ENCODE results near the gene NEK10. TPM values are rescaled to one million over a fixed set of nuclear protein-coding genes. Genes with fewer than 3 reads are reported as not detected.

Gene NEK10
- total and polyA plus RNA-seq, 9 of the 15 experiments (the other 6 are each of a cell fraction or from before 2014, with no cell fraction given), result 0.07 TPM; not detected in 8

DNA sequence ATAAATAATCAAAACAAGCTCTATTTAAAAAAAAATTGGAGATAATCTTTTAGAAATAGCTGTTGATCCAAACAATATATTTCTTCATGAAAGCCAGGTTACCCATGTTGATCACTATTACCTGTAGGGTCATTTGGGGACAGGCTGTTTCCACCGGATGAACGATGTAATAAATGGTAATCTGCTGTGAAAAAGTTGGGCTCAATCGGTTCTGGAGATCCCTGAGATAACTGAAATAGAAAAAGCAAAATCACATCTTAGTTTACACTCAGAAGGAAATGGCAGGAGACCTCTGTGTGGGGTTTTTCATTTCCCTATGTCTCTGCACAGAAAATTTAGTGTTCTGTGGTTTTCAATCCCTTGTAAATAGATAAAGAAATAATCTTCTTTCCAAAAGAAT, 249.5 kb downstream of the NEK10 start:
- in situ Hi-C loops (cut with MboI), result no loop called here
- TF ChIP-seq MCM3 (IDR thresholded peaks at IDR 0.05) (no peak), RAD21 (CRISPR knock-in tag; conservative IDR thresholded peaks at IDR 0.05 in 1 of 2, IDR thresholded peaks at IDR 0.05 in 1 of 2) (no peak), POLR2B (IDR thresholded peaks at IDR 0.05; ENCODE audit: low read depth, partially characterized antibody) (no peak), XRCC4 (IDR thresholded peaks at IDR 0.05; ENCODE audit: extremely low read depth, insufficient read depth, insufficient read length) (no peak), TSC22D4 (tag; IDR thresholded peaks at IDR 0.05) (no peak), TAF9B (IDR thresholded peaks at IDR 0.05; ENCODE audit: partially characterized antibody) (no peak), BCL6 (CRISPR knock-in tag; IDR thresholded peaks at IDR 0.05) (no peak), PURB (CRISPR knock-in tag; IDR thresholded peaks at IDR 0.05; ENCODE audit: low read depth) (no peak), SMARCC2 (IDR thresholded peaks at IDR 0.05; ENCODE audit: low read depth) (no peak), CCNT2 (IDR thresholded peaks at IDR 0.05; ENCODE audit: borderline replicate concordance, extremely low read depth, insufficient read length, low read depth, low read length) (no peak), PHF20 (IDR thresholded peaks at IDR 0.05; ENCODE audit: partially characterized antibody) (no peak)
- TF ChIP-seq, protein P1, sequence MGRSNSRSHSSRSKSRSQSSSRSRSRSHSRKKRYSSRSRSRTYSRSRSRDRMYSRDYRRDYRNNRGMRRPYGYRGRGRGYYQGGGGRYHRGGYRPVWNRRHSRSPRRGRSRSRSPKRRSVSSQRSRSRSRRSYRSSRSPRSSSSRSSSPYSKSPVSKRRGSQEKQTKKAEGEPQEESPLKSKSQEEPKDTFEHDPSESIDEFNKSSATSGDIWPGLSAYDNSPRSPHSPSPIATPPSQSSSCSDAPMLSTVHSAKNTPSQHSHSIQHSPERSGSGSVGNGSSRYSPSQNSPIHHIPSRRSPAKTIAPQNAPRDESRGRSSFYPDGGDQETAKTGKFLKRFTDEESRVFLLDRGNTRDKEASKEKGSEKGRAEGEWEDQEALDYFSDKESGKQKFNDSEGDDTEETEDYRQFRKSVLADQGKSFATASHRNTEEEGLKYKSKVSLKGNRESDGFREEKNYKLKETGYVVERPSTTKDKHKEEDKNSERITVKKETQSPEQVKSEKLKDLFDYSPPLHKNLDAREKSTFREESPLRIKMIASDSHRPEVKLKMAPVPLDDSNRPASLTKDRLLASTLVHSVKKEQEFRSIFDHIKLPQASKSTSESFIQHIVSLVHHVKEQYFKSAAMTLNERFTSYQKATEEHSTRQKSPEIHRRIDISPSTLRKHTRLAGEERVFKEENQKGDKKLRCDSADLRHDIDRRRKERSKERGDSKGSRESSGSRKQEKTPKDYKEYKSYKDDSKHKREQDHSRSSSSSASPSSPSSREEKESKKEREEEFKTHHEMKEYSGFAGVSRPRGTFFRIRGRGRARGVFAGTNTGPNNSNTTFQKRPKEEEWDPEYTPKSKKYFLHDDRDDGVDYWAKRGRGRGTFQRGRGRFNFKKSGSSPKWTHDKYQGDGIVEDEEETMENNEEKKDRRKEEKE (IDR thresholded peaks at IDR 0.05; ENCODE audit: borderline replicate concordance in 1 of 2, control insufficient read depth in 1 of 2, low read depth in 2 of 2, low read length in 1 of 2), result no peak
- TF ChIP-seq, protein P2, sequence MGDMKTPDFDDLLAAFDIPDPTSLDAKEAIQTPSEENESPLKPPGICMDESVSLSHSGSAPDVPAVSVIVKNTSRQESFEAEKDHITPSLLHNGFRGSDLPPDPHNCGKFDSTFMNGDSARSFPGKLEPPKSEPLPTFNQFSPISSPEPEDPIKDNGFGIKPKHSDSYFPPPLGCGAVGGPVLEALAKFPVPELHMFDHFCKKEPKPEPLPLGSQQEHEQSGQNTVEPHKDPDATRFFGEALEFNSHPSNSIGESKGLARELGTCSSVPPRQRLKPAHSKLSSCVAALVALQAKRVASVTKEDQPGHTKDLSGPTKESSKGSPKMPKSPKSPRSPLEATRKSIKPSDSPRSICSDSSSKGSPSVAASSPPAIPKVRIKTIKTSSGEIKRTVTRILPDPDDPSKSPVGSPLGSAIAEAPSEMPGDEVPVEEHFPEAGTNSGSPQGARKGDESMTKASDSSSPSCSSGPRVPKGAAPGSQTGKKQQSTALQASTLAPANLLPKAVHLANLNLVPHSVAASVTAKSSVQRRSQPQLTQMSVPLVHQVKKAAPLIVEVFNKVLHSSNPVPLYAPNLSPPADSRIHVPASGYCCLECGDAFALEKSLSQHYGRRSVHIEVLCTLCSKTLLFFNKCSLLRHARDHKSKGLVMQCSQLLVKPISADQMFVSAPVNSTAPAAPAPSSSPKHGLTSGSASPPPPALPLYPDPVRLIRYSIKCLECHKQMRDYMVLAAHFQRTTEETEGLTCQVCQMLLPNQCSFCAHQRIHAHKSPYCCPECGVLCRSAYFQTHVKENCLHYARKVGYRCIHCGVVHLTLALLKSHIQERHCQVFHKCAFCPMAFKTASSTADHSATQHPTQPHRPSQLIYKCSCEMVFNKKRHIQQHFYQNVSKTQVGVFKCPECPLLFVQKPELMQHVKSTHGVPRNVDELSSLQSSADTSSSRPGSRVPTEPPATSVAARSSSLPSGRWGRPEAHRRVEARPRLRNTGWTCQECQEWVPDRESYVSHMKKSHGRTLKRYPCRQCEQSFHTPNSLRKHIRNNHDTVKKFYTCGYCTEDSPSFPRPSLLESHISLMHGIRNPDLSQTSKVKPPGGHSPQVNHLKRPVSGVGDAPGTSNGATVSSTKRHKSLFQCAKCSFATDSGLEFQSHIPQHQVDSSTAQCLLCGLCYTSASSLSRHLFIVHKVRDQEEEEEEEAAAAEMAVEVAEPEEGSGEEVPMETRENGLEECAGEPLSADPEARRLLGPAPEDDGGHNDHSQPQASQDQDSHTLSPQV (IDR thresholded peaks at IDR 0.05), result no peak
- TF ChIP-seq, protein P3, sequence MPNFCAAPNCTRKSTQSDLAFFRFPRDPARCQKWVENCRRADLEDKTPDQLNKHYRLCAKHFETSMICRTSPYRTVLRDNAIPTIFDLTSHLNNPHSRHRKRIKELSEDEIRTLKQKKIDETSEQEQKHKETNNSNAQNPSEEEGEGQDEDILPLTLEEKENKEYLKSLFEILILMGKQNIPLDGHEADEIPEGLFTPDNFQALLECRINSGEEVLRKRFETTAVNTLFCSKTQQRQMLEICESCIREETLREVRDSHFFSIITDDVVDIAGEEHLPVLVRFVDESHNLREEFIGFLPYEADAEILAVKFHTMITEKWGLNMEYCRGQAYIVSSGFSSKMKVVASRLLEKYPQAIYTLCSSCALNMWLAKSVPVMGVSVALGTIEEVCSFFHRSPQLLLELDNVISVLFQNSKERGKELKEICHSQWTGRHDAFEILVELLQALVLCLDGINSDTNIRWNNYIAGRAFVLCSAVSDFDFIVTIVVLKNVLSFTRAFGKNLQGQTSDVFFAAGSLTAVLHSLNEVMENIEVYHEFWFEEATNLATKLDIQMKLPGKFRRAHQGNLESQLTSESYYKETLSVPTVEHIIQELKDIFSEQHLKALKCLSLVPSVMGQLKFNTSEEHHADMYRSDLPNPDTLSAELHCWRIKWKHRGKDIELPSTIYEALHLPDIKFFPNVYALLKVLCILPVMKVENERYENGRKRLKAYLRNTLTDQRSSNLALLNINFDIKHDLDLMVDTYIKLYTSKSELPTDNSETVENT (CRISPR knock-in tag; IDR thresholded peaks at IDR 0.05), result no peak

More for the DNA sequence above, 249.5 kb downstream of the NEK10 start:
- Histone ChIP-seq H3K9ac (ENCODE audit: insufficient read depth in 1 of 2, low read depth in 2 of 2, low read length in 2 of 2) (no peak overlapping the region), H3K9me3 (replicated peaks; ENCODE audit: control insufficient read depth, insufficient read depth, low read depth, low read length) (no peaks in the 10 kb centered on the region; the same call in 1 of the 2 replicates), H3K4me2 (ENCODE audit: insufficient read depth, low read length) (no peak overlapping the region), H3K79me2 (ENCODE audit: control insufficient read depth, insufficient read depth, low read length) (no peaks in the 10 kb centered on the region), H2AFZ (ENCODE audit: low read depth, low read length) (no peak overlapping the region), H4K20me1 (replicated peaks; ENCODE audit: control insufficient read depth, insufficient read depth, low read length) (no peaks in the 10 kb centered on the region), H3K4me3 (no peak overlapping the region), H3K27me3 (ENCODE audit: control insufficient read depth in 2 of 2, insufficient read depth in 2 of 2, low read length in 2 of 2) (no peaks in the 10 kb centered on the region), H3K4me1 (replicated peaks in 1 of 2; ENCODE audit: control insufficient read depth in 2 of 2, insufficient read depth in 2 of 2, low read length in 2 of 2) (no peaks in the 10 kb centered on the region), H3K27ac (ENCODE audit: extremely low read depth, low read depth, low read length) (no peak overlapping the region), H3K9me1 (ENCODE audit: control insufficient read depth, insufficient read depth, low read length) (no peaks in the 10 kb centered on the region), H3K36me3 (ENCODE audit: control insufficient read depth, insufficient read depth, low read length) (no peaks in the 10 kb centered on the region)
- ChIA-PET CTCF (ENCODE audit: low intra/inter-chr PET ratio) (no interaction called here), POLR2A (no interaction called here)
- no peak for FAIRE-seq
- intact Hi-C loops (cut with micrococcal nuclease), result no loop called here
- no peak for DNase-seq (ENCODE audit: extremely low read depth in 1 of 4, low spot score in 3 of 4)
- WGBS (ENCODE audit: insufficient coverage, low coverage, missing lambda C conversion rate), result 0% methylated on average over 3 of the region's 3 CpGs
- no TSS peak for BruUV-seq (replicated peaks)
- no peak for ATAC-seq
